ENCODE data around the gene VPS13D. TPM values are rescaled to one million over a fixed set of nuclear protein-coding genes. Genes with fewer than 3 reads are reported as not detected.

VPS13D gene
- total RNA-seq, 4 donors from 2014 or later = 137 to 238 (median 191) TPM

GRCh38 chr1:12445257-12445656 is 215.4 kb downstream of the VPS13D start:
- Histone ChIP-seq H3K4me3 (replicated peaks in 1 of 3) (no peak overlapping the region), H3K4me1 (peaks cover 37 to 54% of the 10 kb centered on the region in 2 donors), H3K27me3 (no peaks in the 10 kb centered on the region), H3K9me3 (no peaks in the 10 kb centered on the region), H3K36me3 (no peaks in the 10 kb centered on the region), H3K27ac (peak overlapping the region in 2 of 3 donors; percentile 89 to 95)
- 84 to 90% methylated on average over 3 of the region's 3 CpGs for WGBS, 2 donors
- intact Hi-C loops (cut with DNase I) = no loop called here
- TF ChIP-seq POLR2A (IDR thresholded peaks at IDR 0.05) (no peak), CTCF (IDR thresholded peaks at IDR 0.05) (no peak)
- DNase-seq = no peak

GRCh38 chr1:12446593-12446992 is 216.8 kb downstream of the VPS13D start:
- TF ChIP-seq POLR2A (IDR thresholded peaks at IDR 0.05) (no peak), CTCF (IDR thresholded peaks at IDR 0.05) (no peak)
- no peak for DNase-seq
- peaks cover 50 to 67% of the 10 kb centered on the region in 2 donors for H3K4me1 ChIP-seq
- WGBS, 2 donors = 95 to 96% methylated on average over 2 of the region's 2 CpGs
- H3K36me3 ChIP-seq = no peaks in the 10 kb centered on the region
- no peak overlapping the region for H3K4me3 ChIP-seq (replicated peaks in 1 of 3)
- intact Hi-C loops (cut with DNase I) = no loop called here
- H3K27ac ChIP-seq = peak overlapping the region; percentile 85 to 95 (median 89)
- no peaks in the 10 kb centered on the region for H3K9me3 ChIP-seq
- no peaks in the 10 kb centered on the region for H3K27me3 ChIP-seq

DNA sequence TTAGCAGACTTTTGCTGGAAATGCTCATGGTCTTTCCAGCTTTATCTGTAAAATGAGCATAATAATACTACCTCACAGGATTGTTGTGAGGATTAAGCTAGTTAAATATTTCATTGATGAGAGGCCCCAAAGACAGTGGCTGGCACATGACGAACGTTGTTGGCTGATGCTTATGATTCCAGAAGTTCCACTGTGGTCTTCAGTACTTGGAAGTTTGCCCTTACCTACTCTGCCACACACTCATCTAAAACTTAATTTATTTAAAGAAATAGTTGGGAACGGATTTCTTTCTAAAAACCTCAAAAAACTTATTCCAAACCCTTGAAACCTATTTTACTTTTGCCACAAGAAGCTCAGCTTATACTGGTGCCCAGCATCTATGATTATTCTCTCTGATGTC is 217.5 kb downstream of the VPS13D start:
- Histone ChIP-seq H3K4me1 (peaks cover 57 to 74% of the 10 kb centered on the region in 2 donors), H3K27ac (peak overlapping the region; percentile 85 to 95 (median 89)), H3K4me3 (replicated peaks in 1 of 3) (no peak overlapping the region), H3K9me3 (no peaks in the 10 kb centered on the region), H3K36me3 (no peaks in the 10 kb centered on the region), H3K27me3 (no peaks in the 10 kb centered on the region)
- DNase-seq = peak; percentile 50 to 60
- intact Hi-C loops (cut with DNase I) = no loop called here
- TF ChIP-seq POLR2A (IDR thresholded peaks at IDR 0.05) (no peak), CTCF (IDR thresholded peaks at IDR 0.05) (no peak)
- 24 to 39% methylated on average over 3 of the region's 3 CpGs for WGBS, 2 donors

DNA sequence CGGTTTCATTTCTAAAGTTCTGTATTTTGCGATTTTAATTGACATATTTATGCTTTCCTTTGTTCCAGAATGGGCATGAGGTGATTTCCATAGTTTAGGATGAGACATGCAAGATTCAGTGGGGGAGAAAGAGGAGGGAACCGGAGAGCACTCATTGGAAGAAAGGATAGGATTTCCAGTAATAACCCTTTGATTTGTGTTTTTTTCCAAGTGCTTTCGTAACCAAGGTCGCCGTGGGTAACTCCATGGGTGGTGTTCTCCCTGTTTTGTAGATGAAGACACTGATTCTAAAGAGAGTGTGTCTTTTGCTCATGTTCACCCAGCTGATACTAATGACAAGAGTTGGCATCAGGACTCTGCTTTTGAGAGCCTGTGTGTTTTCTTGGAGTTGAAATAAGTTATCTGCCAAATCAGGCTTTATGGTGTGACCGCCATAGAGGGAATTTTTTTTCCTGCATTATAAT is 218.1 kb downstream of the VPS13D start:
- H3K4me3 ChIP-seq (replicated peaks in 1 of 3) = no peak overlapping the region
- no peaks in the 10 kb centered on the region for H3K36me3 ChIP-seq
- no peaks in the 10 kb centered on the region for H3K27me3 ChIP-seq
- intact Hi-C loops (cut with DNase I) = no loop called here
- peak in 1 of 2 donors; percentile 45 for DNase-seq
- H3K4me1 ChIP-seq = peaks cover 63 to 80% of the 10 kb centered on the region in 2 donors
- no peaks in the 10 kb centered on the region for H3K9me3 ChIP-seq
- WGBS, 2 donors = 46 to 49% methylated on average over 7 of the region's 7 CpGs
- peak overlapping the region; percentile 85 to 95 (median 89) for H3K27ac ChIP-seq
- TF ChIP-seq CTCF (IDR thresholded peaks at IDR 0.05) (no peak), POLR2A (IDR thresholded peaks at IDR 0.05) (no peak)

DNA sequence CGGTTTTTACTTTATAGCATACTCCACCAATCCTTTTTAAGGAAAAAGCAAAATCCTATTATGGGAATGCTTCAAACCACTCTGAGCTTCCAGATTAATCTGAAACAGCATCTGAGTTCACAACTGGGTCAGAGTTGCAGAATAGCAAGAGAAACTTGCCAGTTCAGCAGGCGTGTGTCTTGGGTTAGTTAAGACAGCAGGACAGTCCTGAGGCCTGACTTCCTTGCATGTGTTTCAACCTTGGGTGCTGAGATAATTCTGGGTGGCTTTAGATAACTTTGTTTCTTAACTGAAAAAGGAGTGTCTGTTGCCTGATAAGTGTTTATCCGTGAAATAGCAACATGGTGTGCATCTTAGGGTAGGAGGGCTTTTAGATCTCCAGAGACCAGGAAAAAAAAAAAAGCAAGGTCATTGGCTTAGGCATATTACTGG is 218.9 kb downstream of the VPS13D start:
- 36 to 47% methylated on average over 3 of the region's 3 CpGs for WGBS, 2 donors
- Histone ChIP-seq H3K4me1 (peaks cover 72 to 89% of the 10 kb centered on the region in 2 donors), H3K27me3 (no peaks in the 10 kb centered on the region), H3K9me3 (no peaks in the 10 kb centered on the region), H3K27ac (peak overlapping the region; percentile 85 to 95 (median 89)), H3K4me3 (replicated peaks in 1 of 3) (no peak overlapping the region), H3K36me3 (no peaks in the 10 kb centered on the region)
- intact Hi-C loops (cut with DNase I) = no loop called here
- DNase-seq = peak; percentile 49 to 51
- TF ChIP-seq CTCF (IDR thresholded peaks at IDR 0.05) = no peak
- TF ChIP-seq POLR2A (IDR thresholded peaks at IDR 0.05) = no peak

Data from thyroid gland (tissue), 4 donors.